Neuronal stem cell (in vitro differentiated cells): ENCODE results near the gene SCN2B.

ENCODE experiments used
- DNase-seq: peaks from one replicate; pipeline ENCODE4 v3.0.0-alpha.2; 2013; ENCODE audit warnings: low spot score
- H2AFZ ChIP-seq: one replicate; pipeline ENCODE4 v1.6.1; 2013; ENCODE audit warnings: mild to moderate bottlenecking, low read length, inconsistent platforms
- H2AK5ac ChIP-seq: 2 replicates; pipeline ENCODE4 v1.6.1; 2013; ENCODE audit warnings: low read depth, mild to moderate bottlenecking, inconsistent platforms, low read length, moderate library complexity, mixed read lengths
- H2BK120ac ChIP-seq: 2 replicates; pipeline ENCODE4 v1.6.1; 2013; ENCODE audit warnings: low read depth, mild to moderate bottlenecking, inconsistent platforms, low read length, moderate library complexity, mixed read lengths
- H2BK12ac ChIP-seq: one replicate; pipeline ENCODE4 v1.6.1; 2013; ENCODE audit warnings: low read length, inconsistent platforms
- H2BK15ac ChIP-seq: 2 replicates; pipeline ENCODE4 v1.6.1; 2013; ENCODE audit warnings: mild to moderate bottlenecking, low read length, inconsistent platforms, mixed read lengths
- H2BK5ac ChIP-seq: one replicate; pipeline ENCODE4 v1.6.1; 2013; ENCODE audit warnings: inconsistent platforms, mild to moderate bottlenecking, low read length, moderate library complexity
- H3K14ac ChIP-seq: one replicate; pipeline ENCODE4 v1.6.1; 2013; ENCODE audit warnings: low read length, inconsistent platforms
- H3K18ac ChIP-seq: 2 replicates; pipeline ENCODE4 v1.6.1; 2013; ENCODE audit warnings: low read length, inconsistent platforms
- H3K23ac ChIP-seq: 2 replicates; pipeline ENCODE4 v1.6.1; 2013; ENCODE audit warnings: low read depth, mild to moderate bottlenecking, mixed read lengths, low read length, inconsistent platforms; ENCODE audit not compliant: poor library complexity
- H3K27ac ChIP-seq: replicated peaks from 3 replicates; pipeline ENCODE4 v1.5.1; 2013; ENCODE audit warnings: low read length, inconsistent platforms
- H3K27me3 ChIP-seq, 3 experiments: 2 replicates each; pipeline ENCODE4 v1.6.1; 2013; ENCODE audit warnings: low read length in 3 of 3, mild to moderate bottlenecking in 2 of 3, inconsistent platforms in 1 of 3, low read depth in 1 of 3, mixed read lengths in 1 of 3, moderate library complexity in 1 of 3; ENCODE audit not compliant: control insufficient read depth in 3 of 3, insufficient read depth in 3 of 3
- H3K36me3 ChIP-seq, 2 donors: replicated peaks in 1 of 2; 2 replicates each; pipeline ENCODE4 v1.6.1; 2013; ENCODE audit warnings: low read length in 2 of 2; ENCODE audit not compliant: control insufficient read depth in 2 of 2, insufficient read depth in 2 of 2
- H3K4ac ChIP-seq: 2 replicates; pipeline ENCODE4 v1.6.1; 2013; ENCODE audit warnings: inconsistent platforms, mild to moderate bottlenecking, low read length, moderate library complexity
- H3K4me1 ChIP-seq, 2 donors: 1 replicate in 1 of 2; 2 replicates in 1 of 2; pipeline ENCODE4 v1.6.1; 2013; ENCODE audit warnings: low read length in 2 of 2, low read depth in 1 of 2; ENCODE audit not compliant: control insufficient read depth in 2 of 2, insufficient read depth in 1 of 2
- H3K4me2 ChIP-seq: one replicate; pipeline ENCODE4 v1.6.1; 2013; ENCODE audit warnings: mild to moderate bottlenecking, low read length, inconsistent platforms; ENCODE audit not compliant: insufficient read depth, poor library complexity, severe bottlenecking
- H3K4me3 ChIP-seq, 2 donors: 2 replicates each; pipeline ENCODE4 v1.5.1; 2013; ENCODE audit warnings: low read length in 2 of 2, mild to moderate bottlenecking in 2 of 2, inconsistent platforms in 1 of 2, moderate library complexity in 1 of 2
- H3K79me1 ChIP-seq: one replicate; pipeline ENCODE4 v1.6.1; 2013; ENCODE audit warnings: low read depth, mild to moderate bottlenecking, inconsistent platforms, low read length, moderate library complexity
- H3K9ac ChIP-seq: one replicate; pipeline ENCODE4 v1.6.1; 2013; ENCODE audit warnings: mild to moderate bottlenecking, low read depth, low read length, inconsistent platforms; ENCODE audit not compliant: poor library complexity
- H3K9me3 ChIP-seq, 2 donors: replicated peaks in 1 of 2; 2 replicates each; pipeline versions ENCODE3 to v1.6.1; 2013; ENCODE audit warnings: low read length in 2 of 2, mild to moderate bottlenecking in 2 of 2, inconsistent platforms in 1 of 2, low read depth in 1 of 2, mixed read lengths in 1 of 2, moderate library complexity in 1 of 2; ENCODE audit not compliant: control insufficient read depth in 2 of 2, insufficient read depth in 1 of 2
- H4K8ac ChIP-seq: one replicate; pipeline ENCODE4 v1.6.1; 2013; ENCODE audit warnings: low read depth, mild to moderate bottlenecking, inconsistent platforms, low read length, moderate library complexity
- H4K91ac ChIP-seq: one replicate; pipeline ENCODE4 v1.6.1; 2013; ENCODE audit warnings: low read length, low read depth, mild to moderate bottlenecking, inconsistent platforms; ENCODE audit not compliant: poor library complexity
- WGBS, 2 donors: extraction: QIAGEN DNeasy Blood & Tissue Kit; methylation state at CpG; one replicate each; pipeline ENCODE4 v1.1.7; 2013; ENCODE audit warnings: missing lambda C conversion rate in 2 of 2, mixed read lengths in 1 of 2; ENCODE audit not compliant: insufficient read length in 2 of 2, insufficient replicate concordance in 1 of 2; ENCODE audit errors: extremely low coverage in 2 of 2; 5-methylcytosine and 5-hydroxymethylcytosine counted together

The SCN2B gene

DNA sequence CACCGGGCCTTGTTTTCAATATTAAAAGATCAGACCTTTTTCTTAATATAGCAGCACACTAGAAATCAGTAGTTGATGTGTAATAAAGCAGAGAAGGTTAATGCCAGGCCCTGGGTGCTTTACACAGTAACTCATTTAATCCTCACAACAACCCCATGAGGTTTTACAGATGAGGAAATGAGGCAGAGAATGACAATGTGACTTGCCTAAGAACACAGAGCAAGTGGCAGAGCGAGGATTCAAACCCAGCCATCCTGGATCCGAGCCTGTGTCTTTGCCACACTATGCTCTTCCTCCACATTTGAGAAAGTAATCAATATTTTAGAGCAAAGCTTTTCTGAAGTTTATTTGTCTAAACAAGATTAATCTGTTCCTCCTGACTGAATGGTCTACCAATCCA, 41.1 kb upstream of the SCN2B start:
- no peak overlapping the region for H3K4me3 ChIP-seq
- H2BK15ac ChIP-seq, result no peak overlapping the region
- no peak overlapping the region for H2AK5ac ChIP-seq
- no CpG with 5 or more reads among the region's 3 CpGs for WGBS, 2 donors
- H3K4me2 ChIP-seq, result no peak overlapping the region
- H3K14ac ChIP-seq, result no peak overlapping the region
- H2BK5ac ChIP-seq, result no peak overlapping the region
- no peak overlapping the region for H3K23ac ChIP-seq
- no peak overlapping the region for H3K27ac ChIP-seq
- no peak overlapping the region for H3K9ac ChIP-seq
- H2BK120ac ChIP-seq, result no peak overlapping the region
- H3K36me3 ChIP-seq, result no peaks in the 10 kb centered on the region
- peaks cover 0 to 2% of the 10 kb centered on the region in 2 donors for H3K4me1 ChIP-seq
- no peak overlapping the region for H3K4ac ChIP-seq
- H3K18ac ChIP-seq, result no peak overlapping the region
- no peak overlapping the region for H4K91ac ChIP-seq
- no peak for DNase-seq
- peaks cover 0 to 16% (median 0%) of the 10 kb centered on the region in 3 experiments for H3K27me3 ChIP-seq
- no peak overlapping the region for H2AFZ ChIP-seq
- no peaks in the 10 kb centered on the region for H3K79me1 ChIP-seq
- no peaks in the 10 kb centered on the region for H3K9me3 ChIP-seq
- H4K8ac ChIP-seq, result no peak overlapping the region
- no peak overlapping the region for H2BK12ac ChIP-seq

DNA sequence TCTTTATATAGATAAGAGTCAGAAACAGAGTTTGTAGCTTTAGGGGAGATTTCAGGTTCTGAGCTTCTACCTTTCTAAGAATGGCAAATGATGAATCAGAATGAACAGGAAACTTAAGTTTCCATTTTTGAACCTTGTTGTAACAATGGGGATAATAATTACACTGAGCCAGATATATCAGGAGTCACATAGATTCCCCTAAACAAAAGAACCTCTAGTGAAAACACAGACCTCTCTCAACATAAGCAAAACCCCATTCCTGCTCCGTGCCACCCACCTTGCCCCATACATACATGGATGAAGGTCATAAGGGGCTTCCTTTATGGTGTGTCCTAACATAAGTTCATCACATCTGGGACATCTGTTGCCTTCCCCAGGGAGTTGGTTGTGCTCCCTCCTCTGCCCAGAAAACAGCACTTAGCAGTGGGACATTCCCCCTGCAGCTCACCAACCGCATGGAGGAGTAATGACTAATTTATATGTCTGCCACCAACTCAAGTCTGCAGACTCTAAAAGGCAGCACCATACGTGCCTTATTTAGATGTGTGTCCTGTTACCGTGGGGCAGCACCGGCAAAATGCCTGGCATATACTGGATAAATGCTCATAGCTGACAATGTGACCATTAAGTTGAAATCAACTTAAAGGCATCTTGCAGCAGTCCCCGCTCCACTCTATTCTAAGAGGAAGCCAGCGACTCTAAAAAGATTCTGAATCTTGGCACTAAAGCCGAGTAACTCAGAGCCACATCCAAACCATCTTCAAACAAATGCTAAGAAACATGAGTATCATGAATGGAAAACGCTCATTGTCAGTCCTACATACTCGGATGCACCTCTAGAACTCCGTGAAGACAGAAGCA, 40.4 kb upstream of the SCN2B start:
- no peaks in the 10 kb centered on the region for H3K9me3 ChIP-seq
- H3K23ac ChIP-seq, result no peak overlapping the region
- no peak overlapping the region for H3K27ac ChIP-seq
- WGBS, 2 donors, result no CpG with 5 or more reads among the region's 11 CpGs
- no peak overlapping the region for H3K4ac ChIP-seq
- H4K91ac ChIP-seq, result no peak overlapping the region
- DNase-seq, result no peak
- H3K27me3 ChIP-seq, result peaks cover 0 to 16% (median 0%) of the 10 kb centered on the region in 3 experiments
- H3K4me2 ChIP-seq, result no peak overlapping the region
- no peak overlapping the region for H2BK5ac ChIP-seq
- H3K18ac ChIP-seq, result no peak overlapping the region
- no peak overlapping the region for H4K8ac ChIP-seq
- no peak overlapping the region for H3K14ac ChIP-seq
- no peak overlapping the region for H2AK5ac ChIP-seq
- no peak overlapping the region for H2AFZ ChIP-seq
- no peak overlapping the region for H2BK120ac ChIP-seq
- H3K9ac ChIP-seq, result no peak overlapping the region
- H3K36me3 ChIP-seq, result no peaks in the 10 kb centered on the region
- no peak overlapping the region for H3K4me3 ChIP-seq
- H2BK15ac ChIP-seq, result no peak overlapping the region
- H3K4me1 ChIP-seq, result peaks cover 0 to 5% of the 10 kb centered on the region in 2 donors
- H2BK12ac ChIP-seq, result no peak overlapping the region
- no peaks in the 10 kb centered on the region for H3K79me1 ChIP-seq

DNA sequence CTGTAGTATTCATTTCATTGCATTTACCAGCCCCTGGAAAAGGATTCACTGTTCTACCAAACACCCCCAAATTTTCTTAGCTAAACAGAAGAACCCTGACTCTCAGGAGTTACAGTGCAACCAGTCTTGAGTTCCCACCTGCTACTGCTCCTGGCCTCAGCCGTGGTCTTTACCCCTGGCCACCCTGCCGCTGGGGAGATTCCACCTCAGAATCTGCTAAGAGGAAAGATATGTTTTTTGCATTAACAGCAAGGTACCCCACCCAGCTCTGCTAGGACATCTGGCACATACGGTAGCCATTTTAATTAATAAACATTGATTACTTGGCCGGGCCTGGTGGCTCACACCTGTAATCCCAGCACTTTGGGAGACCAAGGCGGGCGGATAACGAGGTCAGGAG, 39.3 kb upstream of the SCN2B start:
- peaks cover 0 to 11% (median 0%) of the 10 kb centered on the region in 3 experiments for H3K27me3 ChIP-seq

DNA sequence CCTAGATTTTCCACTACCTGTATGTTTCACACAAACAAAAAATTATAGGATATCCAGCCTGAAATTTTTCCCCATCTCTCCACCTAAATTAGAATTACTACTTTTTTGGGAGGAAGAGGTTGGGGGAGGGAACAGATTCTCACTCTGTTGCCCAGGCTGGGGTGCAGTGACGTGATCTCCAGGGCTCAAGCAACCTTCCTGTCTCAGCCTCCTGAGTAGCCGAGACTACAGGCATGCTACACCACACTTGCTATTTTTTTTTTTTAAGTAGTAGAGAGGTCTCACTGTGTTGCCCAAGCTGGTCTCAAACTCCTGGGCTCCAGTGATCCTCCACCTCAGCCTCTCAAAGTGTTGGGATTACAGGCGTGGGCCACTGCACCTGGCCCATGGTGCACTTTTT, 38.8 kb upstream of the SCN2B start:
- Histone ChIP-seq H2BK5ac (no peak overlapping the region), H2BK15ac (no peak overlapping the region), H2AFZ (no peak overlapping the region), H3K36me3 (no peaks in the 10 kb centered on the region), H2BK12ac (no peak overlapping the region), H2BK120ac (no peak overlapping the region), H3K23ac (no peak overlapping the region), H3K14ac (no peak overlapping the region), H4K91ac (no peak overlapping the region), H3K27ac (no peak overlapping the region), H2AK5ac (no peak overlapping the region), H3K4me1 (peaks cover 0 to 14% of the 10 kb centered on the region in 2 donors), H3K18ac (no peak overlapping the region), H3K9ac (no peak overlapping the region), H4K8ac (no peak overlapping the region), H3K79me1 (no peaks in the 10 kb centered on the region), H3K4me3 (no peak overlapping the region), H3K27me3 (peaks cover 0 to 13% (median 0%) of the 10 kb centered on the region in 3 experiments), H3K4me2 (no peak overlapping the region), H3K9me3 (no peaks in the 10 kb centered on the region), H3K4ac (no peak overlapping the region)
- no CpG with 5 or more reads among the region's 3 CpGs for WGBS, 2 donors
- DNase-seq, result no peak

More for the DNA sequence above, 39.3 kb upstream of the SCN2B start:
- no peak overlapping the region for H3K4me3 ChIP-seq
- no peaks in the 10 kb centered on the region for H3K79me1 ChIP-seq
- H3K4ac ChIP-seq, result no peak overlapping the region
- no peak overlapping the region for H3K4me2 ChIP-seq
- H3K9me3 ChIP-seq, result no peaks in the 10 kb centered on the region
- no peak overlapping the region for H2AFZ ChIP-seq
- no peak overlapping the region for H2BK15ac ChIP-seq
- WGBS, 2 donors, result no CpG with 5 or more reads among the region's 7 CpGs
- H3K27ac ChIP-seq, result no peak overlapping the region
- no peak overlapping the region for H4K8ac ChIP-seq
- H4K91ac ChIP-seq, result no peak overlapping the region
- H2BK12ac ChIP-seq, result no peak overlapping the region
- H3K18ac ChIP-seq, result no peak overlapping the region
- H3K14ac ChIP-seq, result no peak overlapping the region
- peaks cover 0 to 10% of the 10 kb centered on the region in 2 donors for H3K4me1 ChIP-seq
- no peak overlapping the region for H2AK5ac ChIP-seq
- DNase-seq, result no peak
- no peak overlapping the region for H2BK5ac ChIP-seq
- H3K36me3 ChIP-seq, result no peaks in the 10 kb centered on the region
- no peak overlapping the region for H3K23ac ChIP-seq
- no peak overlapping the region for H2BK120ac ChIP-seq
- H3K9ac ChIP-seq, result no peak overlapping the region
